HEK293 (cell line): Measurements from ENCODE around the gene CTIF.

Experiments
- FEZF1 ChIP-seq: fragments of 450-650 bp; formaldehyde crosslinking; IDR thresholded peaks from 2 replicates; pipeline ENCODE4 v1.5.1; 2016; ENCODE audit warnings: missing biosample characterization, missing genetic modification characterization
- GFI1B ChIP-seq: fragments of 450-650 bp; formaldehyde crosslinking; IDR thresholded peaks from 2 replicates; pipeline ENCODE4 v1.5.1; 2016; ENCODE audit warnings: missing biosample characterization, missing genetic modification characterization
- IKZF3 ChIP-seq: fragments of 450-650 bp; IDR thresholded peaks from 2 replicates; pipeline ENCODE4 v1.5.0; 2018; ENCODE audit warnings: missing biosample characterization, mild to moderate bottlenecking, missing genetic modification characterization, moderate library complexity
- ZEB2 ChIP-seq: fragments of 450-650 bp; formaldehyde crosslinking; IDR thresholded peaks from 2 replicates; pipeline ENCODE4 v1.5.1; 2016; ENCODE audit warnings: missing biosample characterization, missing genetic modification characterization
- ZNF121 ChIP-seq: fragments of 450-650 bp; formaldehyde crosslinking; IDR thresholded peaks from 2 replicates; pipeline ENCODE4 v1.5.1; 2016; ENCODE audit warnings: missing biosample characterization, missing genetic modification characterization
- ZNF133 ChIP-seq: fragments of 450-650 bp; formaldehyde crosslinking; IDR thresholded peaks from 2 replicates; pipeline ENCODE4 v1.5.1; 2016; ENCODE audit warnings: missing biosample characterization, missing genetic modification characterization
- ZNF140 ChIP-seq: fragments of 450-650 bp; formaldehyde crosslinking; IDR thresholded peaks from 2 replicates; pipeline ENCODE4 v1.5.1; 2016; ENCODE audit warnings: missing biosample characterization, missing genetic modification characterization
- ZNF175 ChIP-seq: fragments of 450-650 bp; formaldehyde crosslinking; IDR thresholded peaks from 2 replicates; pipeline ENCODE4 v1.5.1; 2016; ENCODE audit warnings: missing biosample characterization, missing genetic modification characterization
- ZNF223 ChIP-seq: fragments of 450-650 bp; formaldehyde crosslinking; IDR thresholded peaks from 2 replicates; pipeline ENCODE4 v1.5.1; 2016; ENCODE audit warnings: missing biosample characterization, missing genetic modification characterization
- ZNF341 ChIP-seq: fragments of 450-650 bp; formaldehyde crosslinking; IDR thresholded peaks from 2 replicates; pipeline ENCODE4; 2016; ENCODE audit warnings: low read depth, missing biosample characterization, missing genetic modification characterization
- ZNF510 ChIP-seq: fragments of 450-650 bp; formaldehyde crosslinking; IDR thresholded peaks from 2 replicates; pipeline ENCODE4 v1.5.1; 2018; ENCODE audit warnings: mild to moderate bottlenecking, missing genetic modification characterization, missing biosample characterization; ENCODE audit not compliant: insufficient replicate concordance
- ZNF558 ChIP-seq: fragments of 450-650 bp; formaldehyde crosslinking; IDR thresholded peaks from 2 replicates; pipeline ENCODE4 v1.5.1; 2016; ENCODE audit warnings: missing biosample characterization, missing genetic modification characterization
- ZNF600 ChIP-seq: fragments of 450-650 bp; formaldehyde crosslinking; IDR thresholded peaks from 2 replicates; pipeline ENCODE4 v1.5.1; 2016; ENCODE audit warnings: missing biosample characterization, missing genetic modification characterization
- ZNF785 ChIP-seq: fragments of 450-650 bp; formaldehyde crosslinking; IDR thresholded peaks from 2 replicates; pipeline ENCODE4 v1.5.1; 2016; ENCODE audit warnings: missing biosample characterization, missing genetic modification characterization
- TF ChIP-seq, protein P1 (sequence below): fragments of 450-650 bp; formaldehyde crosslinking; conservative IDR thresholded peaks from 2 replicates; pipeline ENCODE4 v1.5.1; 2016; ENCODE audit warnings: low read depth, missing biosample characterization, missing genetic modification characterization
- TF ChIP-seq, protein P2 (sequence below): fragments of 450-650 bp; formaldehyde crosslinking; IDR thresholded peaks from 2 replicates; pipeline ENCODE4 v1.5.1; 2017; ENCODE audit warnings: missing biosample characterization, missing genetic modification characterization
- TF ChIP-seq, protein P3 (sequence below): fragments of 450-650 bp; formaldehyde crosslinking; IDR thresholded peaks from 2 replicates; pipeline ENCODE4 v1.5.1; 2016; ENCODE audit warnings: missing biosample characterization, missing genetic modification characterization, low read depth
- TF ChIP-seq, protein P4 (sequence below): fragments of 450-650 bp; formaldehyde crosslinking; IDR thresholded peaks from 2 replicates; pipeline ENCODE4 v1.5.0; 2017; ENCODE audit warnings: missing biosample characterization, missing genetic modification characterization, borderline replicate concordance
- TF ChIP-seq, protein P5 (sequence below): fragments of 450-650 bp; formaldehyde crosslinking; optimal IDR thresholded peaks from 2 replicates; pipeline ENCODE3; 2016; ENCODE audit warnings: missing biosample characterization, mild to moderate bottlenecking, missing genetic modification characterization
- TF ChIP-seq, protein P6 (sequence below): fragments of 450-650 bp; formaldehyde crosslinking; IDR thresholded peaks from 2 replicates; pipeline ENCODE4 v1.5.1; 2017; ENCODE audit warnings: missing biosample characterization, mild to moderate bottlenecking, missing genetic modification characterization, moderate library complexity
- TF ChIP-seq, protein P7 (sequence below): fragments of 450-650 bp; formaldehyde crosslinking; IDR thresholded peaks from 2 replicates; pipeline ENCODE4 v1.5.1; 2016; ENCODE audit warnings: missing biosample characterization, missing genetic modification characterization

The CTIF gene

DNA sequence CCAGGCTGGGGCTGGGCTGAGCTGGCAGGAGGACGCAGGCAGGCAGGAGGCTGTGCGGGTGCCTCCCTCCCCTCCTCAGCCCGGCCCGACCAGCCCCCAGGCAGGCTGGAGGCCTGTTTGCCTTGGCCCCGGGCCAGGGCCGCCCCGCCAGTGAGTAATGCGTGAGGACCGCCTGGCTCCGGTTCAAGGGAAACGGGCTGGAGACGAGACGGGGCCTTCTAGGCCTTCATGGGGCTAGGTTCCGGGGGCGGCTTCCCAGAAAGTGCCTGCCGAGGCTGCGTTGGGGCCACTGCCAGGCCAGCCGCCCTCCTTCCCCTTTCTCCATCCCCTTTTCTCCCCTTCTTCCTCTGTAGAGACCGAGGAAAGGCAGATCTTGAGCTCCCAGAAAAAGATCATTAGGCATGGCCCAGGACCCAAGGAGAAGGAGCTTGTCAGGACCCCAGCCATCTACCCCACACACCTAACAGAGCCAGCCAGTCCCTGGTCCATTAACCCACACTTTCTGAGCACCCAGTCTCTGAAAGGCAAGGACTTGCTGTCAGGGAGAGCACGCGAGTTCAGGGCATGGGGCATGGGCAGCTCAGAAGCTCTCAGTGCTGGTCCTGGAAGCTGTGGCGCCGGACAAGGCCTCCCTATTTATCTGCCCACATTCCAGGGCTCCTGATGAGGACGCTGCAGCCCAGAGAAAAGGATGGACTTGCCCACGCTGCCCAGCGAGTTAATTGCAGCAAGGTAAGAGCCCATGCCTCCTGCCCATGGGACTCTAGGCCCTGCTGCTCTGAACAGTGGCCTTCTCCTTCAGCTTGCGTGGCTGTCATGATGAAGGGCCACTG is 363.4 kb downstream of the CTIF start (continued):
- TF ChIP-seq, protein P1, sequence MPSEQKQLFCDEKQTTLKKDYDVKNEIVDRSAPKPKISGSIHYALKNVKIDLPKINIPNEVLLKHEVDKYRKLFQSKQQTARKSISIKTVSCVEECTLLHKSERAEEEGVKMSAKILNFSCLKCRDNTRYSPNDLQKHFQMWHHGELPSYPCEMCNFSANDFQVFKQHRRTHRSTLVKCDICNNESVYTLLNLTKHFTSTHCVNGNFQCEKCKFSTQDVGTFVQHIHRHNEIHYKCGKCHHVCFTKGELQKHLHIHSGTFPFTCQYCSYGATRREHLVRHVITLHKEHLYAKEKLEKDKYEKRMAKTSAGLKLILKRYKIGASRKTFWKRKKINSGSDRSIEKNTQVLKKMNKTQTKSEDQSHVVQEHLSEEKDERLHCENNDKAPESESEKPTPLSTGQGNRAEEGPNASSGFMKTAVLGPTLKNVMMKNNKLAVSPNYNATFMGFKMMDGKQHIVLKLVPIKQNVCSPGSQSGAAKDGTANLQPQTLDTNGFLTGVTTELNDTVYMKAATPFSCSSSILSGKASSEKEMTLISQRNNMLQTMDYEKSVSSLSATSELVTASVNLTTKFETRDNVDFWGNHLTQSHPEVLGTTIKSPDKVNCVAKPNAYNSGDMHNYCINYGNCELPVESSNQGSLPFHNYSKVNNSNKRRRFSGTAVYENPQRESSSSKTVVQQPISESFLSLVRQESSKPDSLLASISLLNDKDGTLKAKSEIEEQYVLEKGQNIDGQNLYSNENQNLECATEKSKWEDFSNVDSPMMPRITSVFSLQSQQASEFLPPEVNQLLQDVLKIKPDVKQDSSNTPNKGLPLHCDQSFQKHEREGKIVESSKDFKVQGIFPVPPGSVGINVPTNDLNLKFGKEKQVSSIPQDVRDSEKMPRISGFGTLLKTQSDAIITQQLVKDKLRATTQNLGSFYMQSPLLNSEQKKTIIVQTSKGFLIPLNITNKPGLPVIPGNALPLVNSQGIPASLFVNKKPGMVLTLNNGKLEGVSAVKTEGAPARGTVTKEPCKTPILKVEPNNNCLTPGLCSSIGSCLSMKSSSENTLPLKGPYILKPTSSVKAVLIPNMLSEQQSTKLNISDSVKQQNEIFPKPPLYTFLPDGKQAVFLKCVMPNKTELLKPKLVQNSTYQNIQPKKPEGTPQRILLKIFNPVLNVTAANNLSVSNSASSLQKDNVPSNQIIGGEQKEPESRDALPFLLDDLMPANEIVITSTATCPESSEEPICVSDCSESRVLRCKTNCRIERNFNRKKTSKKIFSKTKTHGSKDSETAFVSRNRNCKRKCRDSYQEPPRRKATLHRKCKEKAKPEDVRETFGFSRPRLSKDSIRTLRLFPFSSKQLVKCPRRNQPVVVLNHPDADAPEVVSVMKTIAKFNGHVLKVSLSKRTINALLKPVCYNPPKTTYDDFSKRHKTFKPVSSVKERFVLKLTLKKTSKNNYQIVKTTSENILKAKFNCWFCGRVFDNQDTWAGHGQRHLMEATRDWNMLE (tag by site-specific recombination), result peak; percentile 45; the same call in 1 of the 2 replicates
- TF ChIP-seq ZNF510 (tag by site-specific recombination) (no peak), GFI1B (tag by site-specific recombination) (no peak), IKZF3 (tag by site-specific recombination) (peak; percentile 84), FEZF1 (peak; percentile 47; the same call in 1 of the 2 replicates), ZEB2 (tag by site-specific recombination) (peak; percentile 94), ZNF133 (no peak), ZNF140 (tag by site-specific recombination) (no peak), ZNF121 (tag by site-specific recombination) (no peak), ZNF175 (no peak), ZNF785 (tag by site-specific recombination) (no peak), ZNF223 (tag by site-specific recombination) (peak; percentile 89), ZNF558 (no peak), ZNF600 (tag by site-specific recombination) (peak; percentile 55), ZNF341 (peak; percentile 86)
- TF ChIP-seq, protein P2, sequence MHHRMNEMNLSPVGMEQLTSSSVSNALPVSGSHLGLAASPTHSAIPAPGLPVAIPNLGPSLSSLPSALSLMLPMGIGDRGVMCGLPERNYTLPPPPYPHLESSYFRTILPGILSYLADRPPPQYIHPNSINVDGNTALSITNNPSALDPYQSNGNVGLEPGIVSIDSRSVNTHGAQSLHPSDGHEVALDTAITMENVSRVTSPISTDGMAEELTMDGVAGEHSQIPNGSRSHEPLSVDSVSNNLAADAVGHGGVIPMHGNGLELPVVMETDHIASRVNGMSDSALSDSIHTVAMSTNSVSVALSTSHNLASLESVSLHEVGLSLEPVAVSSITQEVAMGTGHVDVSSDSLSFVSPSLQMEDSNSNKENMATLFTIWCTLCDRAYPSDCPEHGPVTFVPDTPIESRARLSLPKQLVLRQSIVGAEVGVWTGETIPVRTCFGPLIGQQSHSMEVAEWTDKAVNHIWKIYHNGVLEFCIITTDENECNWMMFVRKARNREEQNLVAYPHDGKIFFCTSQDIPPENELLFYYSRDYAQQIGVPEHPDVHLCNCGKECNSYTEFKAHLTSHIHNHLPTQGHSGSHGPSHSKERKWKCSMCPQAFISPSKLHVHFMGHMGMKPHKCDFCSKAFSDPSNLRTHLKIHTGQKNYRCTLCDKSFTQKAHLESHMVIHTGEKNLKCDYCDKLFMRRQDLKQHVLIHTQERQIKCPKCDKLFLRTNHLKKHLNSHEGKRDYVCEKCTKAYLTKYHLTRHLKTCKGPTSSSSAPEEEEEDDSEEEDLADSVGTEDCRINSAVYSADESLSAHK (tag by site-specific recombination), result no peak
- TF ChIP-seq, protein P3, sequence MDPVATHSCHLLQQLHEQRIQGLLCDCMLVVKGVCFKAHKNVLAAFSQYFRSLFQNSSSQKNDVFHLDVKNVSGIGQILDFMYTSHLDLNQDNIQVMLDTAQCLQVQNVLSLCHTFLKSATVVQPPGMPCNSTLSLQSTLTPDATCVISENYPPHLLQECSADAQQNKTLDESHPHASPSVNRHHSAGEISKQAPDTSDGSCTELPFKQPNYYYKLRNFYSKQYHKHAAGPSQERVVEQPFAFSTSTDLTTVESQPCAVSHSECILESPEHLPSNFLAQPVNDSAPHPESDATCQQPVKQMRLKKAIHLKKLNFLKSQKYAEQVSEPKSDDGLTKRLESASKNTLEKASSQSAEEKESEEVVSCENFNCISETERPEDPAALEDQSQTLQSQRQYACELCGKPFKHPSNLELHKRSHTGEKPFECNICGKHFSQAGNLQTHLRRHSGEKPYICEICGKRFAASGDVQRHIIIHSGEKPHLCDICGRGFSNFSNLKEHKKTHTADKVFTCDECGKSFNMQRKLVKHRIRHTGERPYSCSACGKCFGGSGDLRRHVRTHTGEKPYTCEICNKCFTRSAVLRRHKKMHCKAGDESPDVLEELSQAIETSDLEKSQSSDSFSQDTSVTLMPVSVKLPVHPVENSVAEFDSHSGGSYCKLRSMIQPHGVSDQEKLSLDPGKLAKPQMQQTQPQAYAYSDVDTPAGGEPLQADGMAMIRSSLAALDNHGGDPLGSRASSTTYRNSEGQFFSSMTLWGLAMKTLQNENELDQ (tag by site-specific recombination), result no peak
- TF ChIP-seq, protein P4, sequence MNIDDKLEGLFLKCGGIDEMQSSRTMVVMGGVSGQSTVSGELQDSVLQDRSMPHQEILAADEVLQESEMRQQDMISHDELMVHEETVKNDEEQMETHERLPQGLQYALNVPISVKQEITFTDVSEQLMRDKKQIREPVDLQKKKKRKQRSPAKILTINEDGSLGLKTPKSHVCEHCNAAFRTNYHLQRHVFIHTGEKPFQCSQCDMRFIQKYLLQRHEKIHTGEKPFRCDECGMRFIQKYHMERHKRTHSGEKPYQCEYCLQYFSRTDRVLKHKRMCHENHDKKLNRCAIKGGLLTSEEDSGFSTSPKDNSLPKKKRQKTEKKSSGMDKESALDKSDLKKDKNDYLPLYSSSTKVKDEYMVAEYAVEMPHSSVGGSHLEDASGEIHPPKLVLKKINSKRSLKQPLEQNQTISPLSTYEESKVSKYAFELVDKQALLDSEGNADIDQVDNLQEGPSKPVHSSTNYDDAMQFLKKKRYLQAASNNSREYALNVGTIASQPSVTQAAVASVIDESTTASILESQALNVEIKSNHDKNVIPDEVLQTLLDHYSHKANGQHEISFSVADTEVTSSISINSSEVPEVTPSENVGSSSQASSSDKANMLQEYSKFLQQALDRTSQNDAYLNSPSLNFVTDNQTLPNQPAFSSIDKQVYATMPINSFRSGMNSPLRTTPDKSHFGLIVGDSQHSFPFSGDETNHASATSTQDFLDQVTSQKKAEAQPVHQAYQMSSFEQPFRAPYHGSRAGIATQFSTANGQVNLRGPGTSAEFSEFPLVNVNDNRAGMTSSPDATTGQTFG (tag by site-specific recombination), result no peak; the same call in 1 of the 2 replicates
- TF ChIP-seq, protein P5, sequence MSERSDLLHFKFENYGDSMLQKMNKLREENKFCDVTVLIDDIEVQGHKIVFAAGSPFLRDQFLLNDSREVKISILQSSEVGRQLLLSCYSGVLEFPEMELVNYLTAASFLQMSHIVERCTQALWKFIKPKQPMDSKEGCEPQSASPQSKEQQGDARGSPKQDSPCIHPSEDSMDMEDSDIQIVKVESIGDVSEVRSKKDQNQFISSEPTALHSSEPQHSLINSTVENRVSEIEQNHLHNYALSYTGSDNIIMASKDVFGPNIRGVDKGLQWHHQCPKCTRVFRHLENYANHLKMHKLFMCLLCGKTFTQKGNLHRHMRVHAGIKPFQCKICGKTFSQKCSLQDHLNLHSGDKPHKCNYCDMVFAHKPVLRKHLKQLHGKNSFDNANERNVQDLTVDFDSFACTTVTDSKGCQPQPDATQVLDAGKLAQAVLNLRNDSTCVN (tag by site-specific recombination), result peak; percentile 19
- TF ChIP-seq, protein P6, sequence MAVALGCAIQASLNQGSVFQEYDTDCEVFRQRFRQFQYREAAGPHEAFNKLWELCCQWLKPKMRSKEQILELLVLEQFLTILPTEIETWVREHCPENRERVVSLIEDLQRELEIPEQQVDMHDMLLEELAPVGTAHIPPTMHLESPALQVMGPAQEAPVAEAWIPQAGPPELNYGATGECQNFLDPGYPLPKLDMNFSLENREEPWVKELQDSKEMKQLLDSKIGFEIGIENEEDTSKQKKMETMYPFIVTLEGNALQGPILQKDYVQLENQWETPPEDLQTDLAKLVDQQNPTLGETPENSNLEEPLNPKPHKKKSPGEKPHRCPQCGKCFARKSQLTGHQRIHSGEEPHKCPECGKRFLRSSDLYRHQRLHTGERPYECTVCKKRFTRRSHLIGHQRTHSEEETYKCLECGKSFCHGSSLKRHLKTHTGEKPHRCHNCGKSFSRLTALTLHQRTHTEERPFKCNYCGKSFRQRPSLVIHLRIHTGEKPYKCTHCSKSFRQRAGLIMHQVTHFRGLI (tag by site-specific recombination), result peak; percentile 100
- TF ChIP-seq, protein P7, sequence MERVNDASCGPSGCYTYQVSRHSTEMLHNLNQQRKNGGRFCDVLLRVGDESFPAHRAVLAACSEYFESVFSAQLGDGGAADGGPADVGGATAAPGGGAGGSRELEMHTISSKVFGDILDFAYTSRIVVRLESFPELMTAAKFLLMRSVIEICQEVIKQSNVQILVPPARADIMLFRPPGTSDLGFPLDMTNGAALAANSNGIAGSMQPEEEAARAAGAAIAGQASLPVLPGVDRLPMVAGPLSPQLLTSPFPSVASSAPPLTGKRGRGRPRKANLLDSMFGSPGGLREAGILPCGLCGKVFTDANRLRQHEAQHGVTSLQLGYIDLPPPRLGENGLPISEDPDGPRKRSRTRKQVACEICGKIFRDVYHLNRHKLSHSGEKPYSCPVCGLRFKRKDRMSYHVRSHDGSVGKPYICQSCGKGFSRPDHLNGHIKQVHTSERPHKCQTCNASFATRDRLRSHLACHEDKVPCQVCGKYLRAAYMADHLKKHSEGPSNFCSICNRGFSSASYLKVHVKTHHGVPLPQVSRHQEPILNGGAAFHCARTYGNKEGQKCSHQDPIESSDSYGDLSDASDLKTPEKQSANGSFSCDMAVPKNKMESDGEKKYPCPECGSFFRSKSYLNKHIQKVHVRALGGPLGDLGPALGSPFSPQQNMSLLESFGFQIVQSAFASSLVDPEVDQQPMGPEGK (tag by site-specific recombination), result peak; percentile 99
